Stimulated activated CD4-positive, alpha-beta T cell treated with anti-CD3 and anti-CD28 coated beads, TNF-alpha, amount 100 ng/mL, for 1 hour (primary cell): ENCODE measurements around the gene AGER.

Experiments used
- DNase-seq, 3 donors: peaks; one replicate each; pipeline ENCODE4 v3.0.0-alpha.2; 2020; ENCODE audit warnings: low read depth in 3 of 3, low spot score in 1 of 3

The AGER gene

GRCh38 chr6:32173051-32173727, 10.9 kb downstream of the AGER start:
- no peak for DNase-seq

GRCh38 chr6:32171234-32171633, 12.8 kb downstream of the AGER start:
- no peak for DNase-seq

GRCh38 chr6:32170294-32170693, 13.8 kb downstream of the AGER start:
- no peak for DNase-seq

GRCh38 chr6:32168807-32169591, 15.1 kb downstream of the AGER start:
- no peak for DNase-seq

- no peak for DNase-seq
These were observed 15.7 kb downstream of the AGER start for GRCh38 chr6:32168350-32168749.

GRCh38 chr6:32167761-32168262, 16.2 kb downstream of the AGER start:
- DNase-seq = no peak

- no peak for DNase-seq
These were observed 16.8 kb downstream of the AGER start for GRCh38 chr6:32167154-32167760.

GRCh38 chr6:32166411-32167061, 17.5 kb downstream of the AGER start:
- DNase-seq = no peak

GRCh38 chr6:32164295-32164694, 19.8 kb downstream of the AGER start, which contains the start of gene EGFL8:
Gene EGFL8 (plus strand): TSS chr6:32164595. CDS start chr6:32166166, 1,571 bp downstream.
- no peak for DNase-seq

GRCh38 chr6:32163559-32164258, 20.3 kb downstream of the AGER start:
- DNase-seq = no peak

- DNase-seq = no peak
These were observed 26.0 kb downstream of the AGER start for GRCh38 chr6:32158052-32158451.

- no peak for DNase-seq
These were observed 27.2 kb downstream of the AGER start for GRCh38 chr6:32156891-32157290.

- DNase-seq = peak in 2 of 3 donors; percentile 19 to 35
These were observed 29.4 kb downstream of the AGER start for GRCh38 chr6:32154514-32155161.

- peak; percentile 37 to 47 (median 42) for DNase-seq
These were observed 30.2 kb downstream of the AGER start, which contains the start of gene PPT2 for GRCh38 chr6:32153564-32154513. Gene PPT2 (plus strand): TSS chr6:32154141. CDS start chr6:32154595, 454 bp downstream.

GRCh38 chr6:32152769-32153563, 31.1 kb downstream of the AGER start:
- no peak for DNase-seq

- no peak for DNase-seq
These were observed 31.9 kb downstream of the AGER start, which contains the start of gene PRRT1 for GRCh38 chr6:32151863-32152768. Gene PRRT1 (minus strand): TSS chr6:32151939. CDS start chr6:32151827, 112 bp downstream.
